ENCODE results near the gene ZNF827.

Gene ZNF827

GRCh38 chr4:145936142-145936996 is 2.3 kb downstream of the ZNF827 start:
- H3K4me3 ChIP-seq (ENCODE audit: low read depth, low read length) = peak overlapping the region; percentile 87
- POLR2A ChIA-PET = interaction anchor here (1.0 kb wide), 1 partner anchor 16 kb away, joined by 4 read pairs; no protein-coding TSS in a partner anchor
- CTCF ChIA-PET = interaction anchor here (1.0 to 1.5 kb wide), 4 partner anchors 9 to 316 kb away, joined by 4 to 7 read pairs (median 5); partner anchors contain the start of gene MMAA
- no peak for DNase-seq (ENCODE audit: low read depth, low spot score)
- TF ChIP-seq CTCF (IDR thresholded peaks at IDR 0.05; ENCODE audit: insufficient read depth, low read length, missing control alignments) = no peak

- TF ChIP-seq CTCF (IDR thresholded peaks at IDR 0.05; ENCODE audit: insufficient read depth, low read length, missing control alignments) = no peak
- CTCF ChIA-PET = interaction anchor here (0.8 to 1.5 kb wide), 2 partner anchors 316 to 324 kb away, joined by 3 to 7 read pairs; partner anchors contain the start of gene MMAA
- DNase-seq (ENCODE audit: low read depth, low spot score) = no peak
- POLR2A ChIA-PET = no interaction called here
- H3K4me3 ChIP-seq (ENCODE audit: low read depth, low read length) = peak overlapping the region; percentile 87
Observed at GRCh38 chr4:145935253-145936141, 3.1 kb downstream of the ZNF827 start.

GRCh38 chr4:145934434-145935047 is 4.1 kb downstream of the ZNF827 start:
- DNase-seq (ENCODE audit: low read depth, low spot score) = no peak
- ChIA-PET CTCF (interaction anchor here (0.6 kb wide), 1 partner anchor 318 kb away, joined by 3 read pairs; no protein-coding TSS in a partner anchor), POLR2A (no interaction called here)
- H3K4me3 ChIP-seq (ENCODE audit: low read depth, low read length) = no peak overlapping the region
- TF ChIP-seq CTCF (IDR thresholded peaks at IDR 0.05; ENCODE audit: insufficient read depth, low read length, missing control alignments) = no peak

- ChIA-PET CTCF (interaction anchor here (1.0 kb wide), 1 partner anchor 1164 kb away, joined by 3 read pairs; no protein-coding TSS in a partner anchor), POLR2A (no interaction called here)
- TF ChIP-seq CTCF (IDR thresholded peaks at IDR 0.05; ENCODE audit: insufficient read depth, low read length, missing control alignments) = no peak
- no peak for DNase-seq (ENCODE audit: low read depth, low spot score)
- no peak overlapping the region for H3K4me3 ChIP-seq (ENCODE audit: low read depth, low read length)
Observed at GRCh38 chr4:145933134-145933533, 5.5 kb downstream of the ZNF827 start.

GRCh38 chr4:145931403-145931802 is 7.2 kb downstream of the ZNF827 start:
- TF ChIP-seq CTCF (IDR thresholded peaks at IDR 0.05; ENCODE audit: insufficient read depth, low read length, missing control alignments) = no peak
- no peak overlapping the region for H3K4me3 ChIP-seq (ENCODE audit: low read depth, low read length)
- ChIA-PET POLR2A (no interaction called here), CTCF (interaction anchor here (1.0 kb wide), 1 partner anchor 15 kb away, joined by 3 read pairs; no protein-coding TSS in a partner anchor)
- no peak for DNase-seq (ENCODE audit: low read depth, low spot score)

Measured in AG04449 (cell line).